Body of pancreas (tissue), 4 donors: ENCODE data around the gene GLOD5. TPM values are rescaled to one million over a fixed set of nuclear protein-coding genes. Genes with fewer than 3 reads are reported as not detected.

Experiments used
- ATAC-seq: fragments of 150-250 bp; one replicate; pipeline ENCODE4 v1.9.1; 2016
- DNase-seq, 4 donors: peaks; one replicate each; pipeline ENCODE4 v3.0.0-alpha.2; 2019
- H3K27ac ChIP-seq, 4 donors: fragments of 200-600 bp; sonication (generic); 1 replicate in 3 of 4; 2 replicates in 1 of 4; pipeline versions ENCODE4 v1.5.1 to v1.6.1; 2016 to 2019; ENCODE audit warnings: mild to moderate bottlenecking in 1 of 4, mixed read lengths in 1 of 4, moderate library complexity in 1 of 4
- H3K27me3 ChIP-seq, 2 donors: fragments of 200-600 bp; sonication (generic); one replicate each; pipeline ENCODE4 v1.6.0; 2016; ENCODE audit warnings: mild to moderate bottlenecking in 1 of 2
- H3K36me3 ChIP-seq, 2 donors: fragments of 200-600 bp; sonication (generic); replicated peaks in 1 of 2; 2 replicates each; pipeline ENCODE4 v1.5.1; 2016; ENCODE audit warnings: low read depth in 2 of 2; ENCODE audit not compliant: insufficient read depth in 1 of 2
- H3K4me1 ChIP-seq: fragments of 200-600 bp; sonication (generic); one replicate; pipeline ENCODE4 v1.6.0; 2016
- H3K4me3 ChIP-seq, 2 donors: fragments of 200-600 bp; sonication (generic); 1 replicate in 1 of 2; 2 replicates in 1 of 2; pipeline ENCODE4 v1.5.1; 2016 to 2019
- H3K9me3 ChIP-seq, 3 donors: fragments of 200-600 bp; sonication (generic); 1 replicate in 2 of 3; 2 replicates in 1 of 3; pipeline ENCODE4 v1.5.1; 2016
- POLR2A ChIP-seq, 3 donors: fragments of 450-650 bp; IDR thresholded peaks; one replicate each; pipeline ENCODE4 v1.6.1; 2016; ENCODE audit warnings: antibody characterized with exemption in 3 of 3, mild to moderate bottlenecking in 2 of 3
- WGBS, 2 donors: methylation state at CpG; one replicate each; pipeline ENCODE4 v1.1.5; 2017; 5-methylcytosine and 5-hydroxymethylcytosine counted together
- intact Hi-C: fragments of 100-400 bp; cut with DNase I; formaldehyde crosslinking; loops from one replicate; pipeline ENCODE4 v1.15.1; 2023
- total RNA-seq, 2 donors: library from RNA; depleted of rRNA; stranded (reverse); fragments of >200 nt; gene quantifications; one replicate each; pipeline ENCODE4 v1.1.0, GENCODE V29; 2016
- TF ChIP-seq, protein P1 (sequence below), 7 experiments: fragments of 450-650 bp in 4 of 7; fragments of 200-600 bp in 3 of 7; sonication (generic) in 3 of 7; IDR thresholded peaks; one replicate each; pipeline ENCODE4 v1.5.1; 2016 to 2019; ENCODE audit warnings: antibody characterized with exemption in 7 of 7

GLOD5 gene
- total RNA-seq, 2 donors from 2014 or later = not detected

GRCh38 chrX:48715072-48715471, 46.5 kb upstream of the GLOD5 start:
- Histone ChIP-seq H3K4me1 (no peaks in the 10 kb centered on the region), H3K36me3 (no peaks in the 10 kb centered on the region), H3K27me3 (no peaks in the 10 kb centered on the region), H3K9me3 (no peaks in the 10 kb centered on the region), H3K27ac (no peak overlapping the region), H3K4me3 (no peak overlapping the region)
- intact Hi-C loops = no loop called here
- WGBS, 2 donors = 55 to 83% methylated on average over 1 to 2 of the region's 2 CpGs
- no peak for TF ChIP-seq POLR2A (IDR thresholded peaks at IDR 0.05)
- TF ChIP-seq, protein P1, sequence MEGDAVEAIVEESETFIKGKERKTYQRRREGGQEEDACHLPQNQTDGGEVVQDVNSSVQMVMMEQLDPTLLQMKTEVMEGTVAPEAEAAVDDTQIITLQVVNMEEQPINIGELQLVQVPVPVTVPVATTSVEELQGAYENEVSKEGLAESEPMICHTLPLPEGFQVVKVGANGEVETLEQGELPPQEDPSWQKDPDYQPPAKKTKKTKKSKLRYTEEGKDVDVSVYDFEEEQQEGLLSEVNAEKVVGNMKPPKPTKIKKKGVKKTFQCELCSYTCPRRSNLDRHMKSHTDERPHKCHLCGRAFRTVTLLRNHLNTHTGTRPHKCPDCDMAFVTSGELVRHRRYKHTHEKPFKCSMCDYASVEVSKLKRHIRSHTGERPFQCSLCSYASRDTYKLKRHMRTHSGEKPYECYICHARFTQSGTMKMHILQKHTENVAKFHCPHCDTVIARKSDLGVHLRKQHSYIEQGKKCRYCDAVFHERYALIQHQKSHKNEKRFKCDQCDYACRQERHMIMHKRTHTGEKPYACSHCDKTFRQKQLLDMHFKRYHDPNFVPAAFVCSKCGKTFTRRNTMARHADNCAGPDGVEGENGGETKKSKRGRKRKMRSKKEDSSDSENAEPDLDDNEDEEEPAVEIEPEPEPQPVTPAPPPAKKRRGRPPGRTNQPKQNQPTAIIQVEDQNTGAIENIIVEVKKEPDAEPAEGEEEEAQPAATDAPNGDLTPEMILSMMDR (IDR thresholded peaks at IDR 0.05) = no peak
- DNase-seq = no peak
- ATAC-seq = no peak

DNA sequence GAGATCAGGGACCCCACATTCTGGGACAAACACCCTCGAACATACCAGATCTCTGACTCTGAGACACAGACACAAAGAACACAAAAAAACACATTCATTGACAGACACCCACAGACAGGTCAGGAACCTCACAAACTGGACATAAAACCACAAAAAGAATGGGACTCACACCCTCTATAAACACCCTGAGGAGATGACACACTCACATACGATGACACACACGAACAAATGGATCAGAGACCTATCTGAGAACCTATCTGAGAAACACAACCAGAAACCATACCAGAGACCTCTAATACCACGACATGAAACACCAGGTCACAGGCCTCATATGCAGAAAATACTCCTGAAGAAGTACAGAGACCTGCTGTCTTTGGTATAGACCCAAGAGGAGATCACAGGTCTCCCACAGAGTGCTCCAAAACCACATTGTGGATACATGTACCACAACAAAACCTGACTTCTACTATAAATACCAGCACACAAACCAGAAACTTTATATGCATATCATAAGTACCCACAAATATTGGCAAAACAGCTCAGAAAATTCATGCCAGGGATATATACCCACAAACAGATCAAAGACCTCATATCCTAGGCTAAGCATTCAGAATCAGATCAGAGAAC, 45.6 kb upstream of the GLOD5 start:
- Histone ChIP-seq H3K36me3 (no peaks in the 10 kb centered on the region), H3K4me1 (no peaks in the 10 kb centered on the region), H3K4me3 (no peak overlapping the region), H3K9me3 (no peaks in the 10 kb centered on the region), H3K27me3 (no peaks in the 10 kb centered on the region), H3K27ac (no peak overlapping the region)
- TF ChIP-seq POLR2A (IDR thresholded peaks at IDR 0.05) = no peak
- TF ChIP-seq, protein P1 (IDR thresholded peaks at IDR 0.05) = no peak
- WGBS, 2 donors = 70 to 100% methylated on average over 1 to 4 of the region's 4 CpGs
- ATAC-seq (no peak), DNase-seq (no peak)
- intact Hi-C loops = no loop called here

DNA sequence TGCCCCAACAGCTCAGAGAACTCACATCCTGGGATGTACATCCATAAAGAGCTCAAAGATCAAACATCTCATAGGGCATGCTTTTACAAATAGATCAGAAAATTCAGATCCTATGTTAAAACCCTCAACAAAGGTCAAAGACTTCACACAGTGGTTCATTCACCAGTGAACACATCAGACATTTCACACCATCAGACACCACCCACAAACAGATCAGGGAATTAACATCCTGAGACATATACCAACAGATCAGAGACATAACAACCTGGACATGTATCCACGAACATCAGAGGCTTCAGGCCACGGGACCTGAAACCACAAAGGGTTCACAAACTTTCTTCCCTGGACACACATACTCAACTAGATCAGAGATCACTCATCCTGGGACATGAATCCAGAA, 41.6 kb upstream of the GLOD5 start:
- H3K4me1 ChIP-seq = no peaks in the 10 kb centered on the region
- ATAC-seq (no peak), DNase-seq (no peak)
- no peaks in the 10 kb centered on the region for H3K27me3 ChIP-seq
- intact Hi-C loops = no loop called here
- WGBS, 2 donors = 33 to 60% methylated on average over 2 of the region's 2 CpGs
- H3K27ac ChIP-seq = no peak overlapping the region
- H3K9me3 ChIP-seq = no peaks in the 10 kb centered on the region
- no peaks in the 10 kb centered on the region for H3K36me3 ChIP-seq
- no peak overlapping the region for H3K4me3 ChIP-seq
- TF ChIP-seq POLR2A (IDR thresholded peaks at IDR 0.05) = no peak
- TF ChIP-seq, protein P1 (IDR thresholded peaks at IDR 0.05) = no peak

DNA sequence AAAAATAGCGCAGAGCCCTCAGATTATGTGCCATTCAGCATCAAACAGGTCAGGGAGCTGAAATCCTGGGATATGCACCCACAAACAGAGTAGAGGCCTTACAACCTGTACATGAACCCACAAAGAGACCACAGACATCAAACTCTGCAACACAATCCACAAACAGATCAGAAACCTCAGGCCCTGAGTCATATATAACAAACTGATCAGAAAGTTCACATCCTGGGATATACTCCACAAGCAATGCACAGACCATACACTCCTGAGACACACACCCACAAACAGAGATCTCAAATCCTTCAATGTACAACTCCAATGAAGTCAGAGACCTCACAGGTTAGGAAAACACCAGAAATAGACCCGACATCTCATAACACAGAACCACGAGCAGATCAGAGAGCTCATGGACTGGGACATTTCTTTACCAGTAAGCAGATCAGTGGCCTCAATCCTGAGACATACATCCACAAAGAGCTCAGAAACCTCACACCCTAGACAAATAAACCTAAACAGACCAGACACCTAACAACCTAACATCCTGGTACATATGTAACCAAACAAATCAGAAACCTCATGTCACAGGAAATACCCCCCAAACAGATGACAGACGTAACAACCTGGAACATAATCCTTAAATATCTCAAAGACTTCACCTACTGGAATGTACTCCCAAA, 40.8 kb upstream of the GLOD5 start:
- Histone ChIP-seq H3K27ac (no peak overlapping the region), H3K9me3 (no peaks in the 10 kb centered on the region), H3K4me3 (no peak overlapping the region), H3K36me3 (no peaks in the 10 kb centered on the region), H3K27me3 (no peaks in the 10 kb centered on the region), H3K4me1 (no peaks in the 10 kb centered on the region)
- TF ChIP-seq POLR2A (IDR thresholded peaks at IDR 0.05) = no peak
- TF ChIP-seq, protein P1 (IDR thresholded peaks at IDR 0.05) = no peak
- intact Hi-C loops = no loop called here
- DNase-seq (no peak), ATAC-seq (no peak)
- WGBS, 2 donors = 66 to 81% methylated on average over 4 of the region's 4 CpGs

DNA sequence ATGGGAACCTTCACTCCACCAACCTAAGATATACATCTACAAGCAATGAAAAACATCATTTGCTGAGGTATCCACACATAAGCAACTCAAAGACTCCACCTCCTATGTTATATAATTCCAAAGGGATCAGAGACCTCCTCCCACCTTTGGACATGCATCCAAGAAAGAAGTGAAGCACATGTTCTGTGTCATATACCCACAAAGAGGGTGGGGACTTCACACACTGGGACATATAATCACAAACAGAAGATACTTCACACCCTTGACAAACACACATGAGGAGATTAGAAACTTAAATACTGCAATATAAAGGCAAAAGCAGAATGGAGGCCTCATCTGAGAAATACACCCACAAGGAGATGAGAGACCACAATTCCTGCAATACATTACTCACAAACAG, 39.6 kb upstream of the GLOD5 start:
- TF ChIP-seq, protein P1 (IDR thresholded peaks at IDR 0.05) = no peak
- TF ChIP-seq POLR2A (IDR thresholded peaks at IDR 0.05) = no peak
- Histone ChIP-seq H3K4me1 (no peaks in the 10 kb centered on the region), H3K4me3 (no peak overlapping the region), H3K9me3 (no peaks in the 10 kb centered on the region), H3K27ac (no peak overlapping the region), H3K27me3 (no peaks in the 10 kb centered on the region), H3K36me3 (no peaks in the 10 kb centered on the region)
- ATAC-seq (no peak), DNase-seq (no peak)
- intact Hi-C loops = no loop called here
